Stomach (tissue), 9 donors: ENCODE measurements around the gene RPL15. TPM values are rescaled to one million over a fixed set of nuclear protein-coding genes. Genes with fewer than 3 reads are reported as not detected.

Source experiments
- DNase-seq, 2 donors: peaks; one replicate each; pipeline versions ENCODE4 v3.0.0 to v3.0.0-alpha.2; 2013 to 2019
- H3K27ac ChIP-seq, 5 donors: fragments of 200-600 bp in 4 of 5; sonication (generic) in 4 of 5; one replicate each; pipeline ENCODE4 v1.5.1; 2013 to 2019; ENCODE audit warnings: mild to moderate bottlenecking in 1 of 5, moderate library complexity in 1 of 5
- H3K27me3 ChIP-seq, 3 donors: fragments of 200-600 bp; sonication (generic); one replicate each; pipeline ENCODE4 v1.5.1; 2017 to 2019; ENCODE audit warnings: mixed run types in 1 of 3
- H3K36me3 ChIP-seq, 4 donors: fragments of 200-600 bp; sonication (generic); 1 replicate in 3 of 4; 2 replicates in 1 of 4; pipeline ENCODE4 v1.5.1; 2016 to 2019
- H3K4me1 ChIP-seq, 4 donors: fragments of 200-600 bp; sonication (generic); one replicate each; pipeline ENCODE4 v1.5.1; 2016 to 2019
- H3K4me3 ChIP-seq, 4 donors: fragments of 200-600 bp; sonication (generic) in 3 of 4; one replicate each; pipeline ENCODE4 v1.5.1; 2016 to 2019; ENCODE audit warnings: mild to moderate bottlenecking in 1 of 4
- H3K9me3 ChIP-seq, 4 donors: fragments of 200-600 bp; sonication (generic); one replicate each; pipeline ENCODE4 v1.5.1; 2016 to 2019
- CTCF ChIP-seq, 7 experiments: fragments of 450-650 bp in 4 of 7; fragments of 200-600 bp in 3 of 7; sonication (generic) in 3 of 7; IDR thresholded peaks; one replicate each; pipeline ENCODE4 v1.5.1; 2016 to 2019; ENCODE audit warnings: antibody characterized with exemption in 7 of 7, control low read depth in 2 of 7, mild to moderate bottlenecking in 1 of 7
- EP300 ChIP-seq: sonication (generic); formaldehyde crosslinking; IDR thresholded peaks from one replicate; pipeline ENCODE4 v1.6.1; 2017; ENCODE audit warnings: antibody characterized with exemption
- POLR2A ChIP-seq, 4 donors: fragments of 450-650 bp; IDR thresholded peaks; one replicate each; pipeline ENCODE4 v1.6.1; 2016; ENCODE audit warnings: antibody characterized with exemption in 4 of 4, control low read depth in 2 of 4, mild to moderate bottlenecking in 1 of 4, moderate library complexity in 1 of 4
- POLR2AphosphoS5 ChIP-seq, 3 donors: sonication (generic); formaldehyde crosslinking; IDR thresholded peaks; one replicate each; pipeline ENCODE4 v1.6.1; 2016; ENCODE audit warnings: antibody characterized with exemption in 3 of 3
- WGBS, 5 donors: extraction: QIAGEN DNeasy Blood & Tissue Kit in 3 of 5; methylation state at CpG; one replicate each; pipeline versions ENCODE4 v1.1.5 to v1.1.7; 2013 to 2018; 5-methylcytosine and 5-hydroxymethylcytosine counted together
- intact Hi-C: fragments of 100-400 bp; cut with DNase I; formaldehyde crosslinking; loops from one replicate; pipeline ENCODE4 v1.15.1; 2023; ENCODE audit warnings: low total_unique reads
- polyA plus RNA-seq, 3 donors: library from polyadenylated mRNA; stranded (reverse); fragments of 200-250 nt; gene quantifications; one replicate each; pipeline ENCODE4 v1.2.3, GENCODE V29; 2013
- total RNA-seq, 5 donors: library from RNA; depleted of rRNA; stranded (reverse); fragments of >200 nt; gene quantifications; one replicate each; pipeline versions ENCODE4 v1.1.0 to v1.2.3, GENCODE V29; 2014 to 2016
- donor health status: healthy with polysubstance abuse.
- donor health status: Bipolar disorder and iron deficiency.
- donor health status: healthy.

RPL15 gene
- total and polyA plus RNA-seq, 8 donors: 121 to 4,768 (median 2,688) TPM

GRCh38 chr3:23931597-23931996, 14.7 kb downstream of the RPL15 start:
- Histone ChIP-seq H3K36me3 (no peaks in the 10 kb centered on the region), H3K9me3 (no peaks in the 10 kb centered on the region), H3K27ac (no peak overlapping the region), H3K4me1 (no peaks in the 10 kb centered on the region), H3K4me3 (no peak overlapping the region), H3K27me3 (no peaks in the 10 kb centered on the region)
- TF ChIP-seq EP300 (no peak), CTCF (IDR thresholded peaks at IDR 0.05) (no peak), POLR2AphosphoS5 (IDR thresholded peaks at IDR 0.05) (no peak), POLR2A (IDR thresholded peaks at IDR 0.05) (no peak)
- DNase-seq: no peak
- intact Hi-C loops: no loop called here
- 67 to 82% (median 80%) methylated on average over 3 of the region's 3 CpGs for WGBS, 5 donors

DNA sequence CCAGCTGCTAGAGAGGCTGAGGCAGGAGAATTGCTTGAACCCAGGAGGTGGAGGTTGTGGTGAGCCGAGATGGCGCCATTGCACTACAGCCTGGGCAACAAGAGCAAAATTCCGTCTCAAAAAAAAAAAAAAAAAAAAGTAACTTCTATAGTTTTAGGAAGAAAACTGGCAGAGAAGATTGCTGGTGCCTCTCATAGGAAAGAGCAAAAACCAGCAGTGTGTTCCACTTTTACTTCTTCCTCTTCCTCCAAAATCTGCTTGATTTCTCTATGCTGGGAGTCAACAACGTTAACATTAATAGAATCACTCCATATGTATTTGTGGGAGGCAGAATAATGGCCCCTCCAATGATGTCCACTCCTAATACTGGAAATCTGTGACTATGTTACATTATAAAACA, 15.6 kb downstream of the RPL15 start:
- DNase-seq: no peak
- Histone ChIP-seq H3K27ac (no peak overlapping the region), H3K4me3 (no peak overlapping the region), H3K4me1 (no peaks in the 10 kb centered on the region), H3K9me3 (no peaks in the 10 kb centered on the region), H3K27me3 (no peaks in the 10 kb centered on the region), H3K36me3 (no peaks in the 10 kb centered on the region)
- intact Hi-C loops: no loop called here
- WGBS, 5 donors: 79 to 95% (median 86%) methylated on average over 4 of the region's 4 CpGs
- no peak for TF ChIP-seq POLR2AphosphoS5 (IDR thresholded peaks at IDR 0.05)
- no peak for TF ChIP-seq EP300

- DNase-seq: no peak
Measured at GRCh38 chr3:23934253-23934652, 17.3 kb downstream of the RPL15 start.

DNA sequence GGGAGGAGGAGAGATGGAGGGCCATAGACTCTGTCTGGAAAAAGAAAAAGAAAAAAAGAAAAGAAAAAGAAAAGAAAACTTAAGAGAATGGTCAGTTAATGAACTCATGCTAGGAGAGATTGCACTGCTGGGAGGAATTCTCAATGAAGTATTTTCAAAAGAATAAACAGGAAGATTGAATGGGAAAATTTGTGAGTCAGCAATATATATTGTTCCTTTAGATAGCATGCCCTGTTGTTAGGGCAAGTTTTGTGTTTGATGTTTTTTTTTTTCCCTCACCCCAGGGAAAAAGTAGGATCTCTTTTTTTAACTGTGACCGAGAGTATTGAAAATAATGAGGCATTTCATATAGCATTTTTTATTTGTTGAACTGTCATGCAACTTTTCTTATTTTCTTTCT, 20.4 kb downstream of the RPL15 start:
- intact Hi-C loops: no loop called here
- Histone ChIP-seq H3K4me1 (no peaks in the 10 kb centered on the region), H3K27ac (no peak overlapping the region), H3K27me3 (no peaks in the 10 kb centered on the region), H3K4me3 (no peak overlapping the region), H3K36me3 (no peaks in the 10 kb centered on the region), H3K9me3 (no peaks in the 10 kb centered on the region)
- 63 to 88% (median 87%) methylated on average over 1 of the region's 1 CpG for WGBS, 5 donors
- DNase-seq: no peak
- TF ChIP-seq EP300 (no peak), POLR2A (IDR thresholded peaks at IDR 0.05) (no peak), POLR2AphosphoS5 (IDR thresholded peaks at IDR 0.05) (no peak), CTCF (IDR thresholded peaks at IDR 0.05) (no peak)

More at GRCh38 chr3:23934253-23934652, 17.3 kb downstream of the RPL15 start:
- TF ChIP-seq POLR2AphosphoS5 (IDR thresholded peaks at IDR 0.05) (no peak), CTCF (IDR thresholded peaks at IDR 0.05) (no peak)
- no peaks in the 10 kb centered on the region for H3K36me3 ChIP-seq
- no peaks in the 10 kb centered on the region for H3K27me3 ChIP-seq
- H3K27ac ChIP-seq: no peak overlapping the region
- H3K4me3 ChIP-seq: no peak overlapping the region
- H3K4me1 ChIP-seq: no peaks in the 10 kb centered on the region
- intact Hi-C loops: no loop called here
- 65 to 93% (median 68%) methylated on average over 4 of the region's 4 CpGs for WGBS, 5 donors
- H3K9me3 ChIP-seq: no peaks in the 10 kb centered on the region

- intact Hi-C loops: no loop called here
- Histone ChIP-seq H3K27ac (no peak overlapping the region), H3K36me3 (no peaks in the 10 kb centered on the region), H3K9me3 (no peaks in the 10 kb centered on the region), H3K4me1 (peaks cover 0 to 2% (median 0%) of the 10 kb centered on the region in 4 donors), H3K4me3 (no peak overlapping the region), H3K27me3 (no peaks in the 10 kb centered on the region)
- DNase-seq: no peak
- no peak for TF ChIP-seq POLR2AphosphoS5 (IDR thresholded peaks at IDR 0.05)
- no peak for TF ChIP-seq EP300
- TF ChIP-seq CTCF (IDR thresholded peaks at IDR 0.05): no peak
- no peak for TF ChIP-seq POLR2A (IDR thresholded peaks at IDR 0.05)
Measured at GRCh38 chr3:23938688-23939087, 21.8 kb downstream of the RPL15 start.
